Transverse colon (tissue), 4 donors: Measurements from ENCODE around the gene TM4SF4. TPM values are rescaled to one million over a fixed set of nuclear protein-coding genes. Genes with fewer than 3 reads are reported as not detected.

Source experiments
- DNase-seq: peaks from one replicate; pipeline ENCODE4 v3.0.0-alpha.2; 2019
- H3K27ac ChIP-seq, 4 donors: fragments of 200-600 bp; sonication (generic); 2 replicates each; pipeline ENCODE4 v1.5.1; 2016 to 2018; ENCODE audit warnings: inconsistent platforms in 4 of 4
- H3K27me3 ChIP-seq: fragments of 200-600 bp; sonication (generic); 2 replicates; pipeline ENCODE4 v1.5.1; 2017; ENCODE audit warnings: inconsistent platforms
- H3K36me3 ChIP-seq, 4 donors: fragments of 200-600 bp; sonication (generic); 2 replicates each; pipeline ENCODE4 v1.5.1; 2017 to 2019; ENCODE audit warnings: inconsistent platforms in 4 of 4
- H3K4me1 ChIP-seq, 4 donors: fragments of 200-600 bp; sonication (generic); 2 replicates each; pipeline ENCODE4 v1.5.1; 2017 to 2020; ENCODE audit warnings: inconsistent platforms in 4 of 4
- H3K4me3 ChIP-seq, 4 donors: fragments of 200-600 bp; sonication (generic); 1 replicate in 1 of 4; 2 replicates in 3 of 4; pipeline versions ENCODE4 v1.5.1 to v1.6.1; 2017 to 2019; ENCODE audit warnings: inconsistent platforms in 4 of 4
- H3K9me3 ChIP-seq, 2 donors: fragments of 200-600 bp; sonication (generic); 2 replicates each; pipeline ENCODE4 v1.5.1; 2017 to 2019; ENCODE audit warnings: inconsistent platforms in 2 of 2
- EP300 ChIP-seq: sonication (generic); formaldehyde crosslinking; IDR thresholded peaks from one replicate; pipeline ENCODE4 v1.6.1; 2017; ENCODE audit warnings: antibody characterized with exemption, low read depth
- POLR2A ChIP-seq: fragments of 450-650 bp; IDR thresholded peaks from one replicate; pipeline ENCODE4 v1.6.1; 2016; ENCODE audit warnings: antibody characterized with exemption, mild to moderate bottlenecking, moderate library complexity
- POLR2AphosphoS5 ChIP-seq, 3 donors: sonication (generic); formaldehyde crosslinking; IDR thresholded peaks; one replicate each; pipeline ENCODE4 v1.6.1; 2016; ENCODE audit warnings: antibody characterized with exemption in 3 of 3
- WGBS, 2 donors: methylation state at CpG; one replicate each; pipeline ENCODE4 v1.1.5; 2018; ENCODE audit warnings: low coverage in 1 of 2; 5-methylcytosine and 5-hydroxymethylcytosine counted together
- in situ Hi-C, 4 donors: fragments of 200-750 bp; cut with MboI; loops; one replicate each; pipeline versions ENCODE4 v1.15.0 to v1.15.1; 2017; ENCODE audit warnings: low sequenced_read_pairs in 3 of 4, low pct_ligation_motif_present in 1 of 4, low pct_unique_long_range_greater_than_20kb in 1 of 4
- intact Hi-C: fragments of 100-400 bp; cut with DNase I; formaldehyde crosslinking; loops from one replicate; pipeline ENCODE4 v1.15.1; 2023; ENCODE audit warnings: low total_unique reads
- total RNA-seq, 4 donors: library from RNA; depleted of rRNA; stranded (reverse); fragments of >200 nt; gene quantifications; one replicate each; pipeline ENCODE4 v1.1.0, GENCODE V29; 2016
- TF ChIP-seq, protein P1 (sequence below), 5 experiments: fragments of 200-600 bp in 3 of 5; fragments of 450-650 bp in 2 of 5; sonication (generic) in 3 of 5; IDR thresholded peaks; 1 replicate in 2 of 5; 2 replicates in 3 of 5; pipeline ENCODE4 v1.5.1; 2016 to 2017; ENCODE audit warnings: antibody characterized with exemption in 5 of 5, inconsistent platforms in 3 of 5, mild to moderate bottlenecking in 2 of 5, moderate library complexity in 1 of 5

TM4SF4 gene
- total RNA-seq, 4 donors from 2014 or later: 0.95 to 3.1 TPM; not detected in 2

DNA sequence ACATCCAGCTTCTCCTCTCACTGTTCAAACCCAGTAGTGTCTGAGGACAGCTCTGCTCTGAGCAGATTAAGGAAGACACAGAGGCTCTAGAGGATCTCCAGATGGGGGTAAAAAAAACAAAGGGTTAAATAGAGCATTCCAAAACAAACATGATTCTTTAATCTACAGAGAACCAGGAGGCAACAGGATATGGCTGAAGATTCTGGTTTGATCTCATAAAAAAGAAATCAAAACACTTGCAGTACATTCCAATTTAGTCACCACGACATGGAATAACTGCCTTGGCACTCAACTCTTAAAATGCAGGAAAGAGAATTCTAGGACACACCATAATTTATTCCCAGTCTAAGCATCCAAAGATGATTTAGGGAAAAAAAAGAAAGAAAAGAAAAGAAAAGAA lies 32.0 kb downstream of the TM4SF4 start:
- H3K27me3 ChIP-seq: peaks cover 3% of the 10 kb centered on the region
- peaks cover 0 to 4% (median 0%) of the 10 kb centered on the region in 4 donors for H3K4me1 ChIP-seq
- intact Hi-C loops: no loop called here
- H3K27ac ChIP-seq: no peak overlapping the region
- no peaks in the 10 kb centered on the region for H3K9me3 ChIP-seq
- in situ Hi-C loops: loop anchor here in 3 of 4 donors (5.0 to 25.0 kb wide), 2 partner anchors 206 to 216 kb away; no protein-coding TSS in a partner anchor
- no peaks in the 10 kb centered on the region for H3K36me3 ChIP-seq
- 27 to 44% methylated on average over 1 of the region's 1 CpG for WGBS, 2 donors
- H3K4me3 ChIP-seq: no peak overlapping the region
- TF ChIP-seq POLR2A (no peak), EP300 (no peak), POLR2AphosphoS5 (IDR thresholded peaks at IDR 0.05) (no peak)
- TF ChIP-seq, protein P1, sequence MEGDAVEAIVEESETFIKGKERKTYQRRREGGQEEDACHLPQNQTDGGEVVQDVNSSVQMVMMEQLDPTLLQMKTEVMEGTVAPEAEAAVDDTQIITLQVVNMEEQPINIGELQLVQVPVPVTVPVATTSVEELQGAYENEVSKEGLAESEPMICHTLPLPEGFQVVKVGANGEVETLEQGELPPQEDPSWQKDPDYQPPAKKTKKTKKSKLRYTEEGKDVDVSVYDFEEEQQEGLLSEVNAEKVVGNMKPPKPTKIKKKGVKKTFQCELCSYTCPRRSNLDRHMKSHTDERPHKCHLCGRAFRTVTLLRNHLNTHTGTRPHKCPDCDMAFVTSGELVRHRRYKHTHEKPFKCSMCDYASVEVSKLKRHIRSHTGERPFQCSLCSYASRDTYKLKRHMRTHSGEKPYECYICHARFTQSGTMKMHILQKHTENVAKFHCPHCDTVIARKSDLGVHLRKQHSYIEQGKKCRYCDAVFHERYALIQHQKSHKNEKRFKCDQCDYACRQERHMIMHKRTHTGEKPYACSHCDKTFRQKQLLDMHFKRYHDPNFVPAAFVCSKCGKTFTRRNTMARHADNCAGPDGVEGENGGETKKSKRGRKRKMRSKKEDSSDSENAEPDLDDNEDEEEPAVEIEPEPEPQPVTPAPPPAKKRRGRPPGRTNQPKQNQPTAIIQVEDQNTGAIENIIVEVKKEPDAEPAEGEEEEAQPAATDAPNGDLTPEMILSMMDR (IDR thresholded peaks at IDR 0.05): no peak
- DNase-seq: no peak

- TF ChIP-seq EP300: no peak
- TF ChIP-seq POLR2A: no peak
- no peak for TF ChIP-seq POLR2AphosphoS5 (IDR thresholded peaks at IDR 0.05)
- TF ChIP-seq, protein P1 (IDR thresholded peaks at IDR 0.05): no peak
- 64% methylated on average over 2 of the region's 2 CpGs; no CpG with 5 or more reads in 1 of the 2 donors for WGBS, 2 donors
- no peaks in the 10 kb centered on the region for H3K9me3 ChIP-seq
- H3K36me3 ChIP-seq: no peaks in the 10 kb centered on the region
- intact Hi-C loops: no loop called here
- peaks cover 0 to 4% (median 0%) of the 10 kb centered on the region in 4 donors for H3K4me1 ChIP-seq
- no peak overlapping the region for H3K4me3 ChIP-seq
- peaks cover 3% of the 10 kb centered on the region for H3K27me3 ChIP-seq
- DNase-seq: no peak
- no peak overlapping the region for H3K27ac ChIP-seq
- in situ Hi-C loops: loop anchor here in 3 of 4 donors (5.0 to 25.0 kb wide), 2 partner anchors 205 to 215 kb away; no protein-coding TSS in a partner anchor
These were observed 32.5 kb downstream of the TM4SF4 start for GRCh38 chr3:149506965-149507364.

DNA sequence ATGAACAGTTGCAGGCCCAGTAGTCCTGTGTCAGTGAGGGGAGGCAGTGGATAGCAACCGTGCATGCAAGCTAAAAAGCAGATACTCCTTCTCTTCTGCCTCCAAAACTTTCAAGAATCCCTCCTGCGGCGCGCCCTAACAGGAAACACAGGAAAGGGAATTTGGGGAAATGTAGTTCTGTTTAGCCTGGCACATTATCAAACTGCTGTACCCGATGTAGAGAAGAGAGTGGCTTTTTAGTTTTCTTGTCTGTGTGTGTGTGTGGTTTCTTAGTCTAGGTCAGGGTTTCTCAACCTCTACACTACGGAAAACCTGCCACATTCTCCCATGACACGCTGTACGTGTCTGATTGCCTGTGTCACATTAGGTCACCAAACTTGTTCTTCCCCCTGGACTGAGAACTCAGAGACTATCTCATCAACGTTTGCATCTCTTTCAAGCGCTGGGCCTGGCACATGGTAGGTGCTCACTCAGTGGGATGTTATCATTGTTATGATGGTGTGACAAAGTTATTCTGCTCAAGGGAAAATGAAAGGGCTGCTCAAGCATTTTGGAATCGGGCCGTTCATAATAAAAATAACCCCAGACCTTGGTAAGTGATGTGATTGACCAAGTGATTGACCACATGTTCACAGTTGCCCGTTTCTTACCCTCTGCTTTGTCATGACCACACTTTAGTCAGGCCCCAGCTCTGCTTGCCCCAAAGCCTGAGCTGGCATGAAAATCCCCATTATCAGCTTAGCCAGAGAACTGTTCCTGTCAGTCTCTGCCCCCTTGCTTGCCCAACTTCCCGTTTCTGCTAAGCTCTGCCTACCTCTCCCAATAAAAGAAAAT lies 33.2 kb downstream of the TM4SF4 start:
- Histone ChIP-seq H3K36me3 (no peaks in the 10 kb centered on the region), H3K4me3 (no peak overlapping the region), H3K27me3 (peaks cover 3% of the 10 kb centered on the region), H3K27ac (no peak overlapping the region), H3K9me3 (no peaks in the 10 kb centered on the region), H3K4me1 (peaks cover 0 to 4% (median 0%) of the 10 kb centered on the region in 4 donors)
- in situ Hi-C loops: loop anchor here in 3 of 4 donors (5.0 to 25.0 kb wide), 2 partner anchors 205 to 215 kb away; no protein-coding TSS in a partner anchor
- TF ChIP-seq EP300: no peak
- TF ChIP-seq POLR2AphosphoS5 (IDR thresholded peaks at IDR 0.05): no peak
- no peak for TF ChIP-seq POLR2A
- TF ChIP-seq, protein P1 (IDR thresholded peaks at IDR 0.05): no peak
- 59 to 65% methylated on average over 7 to 14 of the region's 14 CpGs for WGBS, 2 donors
- intact Hi-C loops: no loop called here
- DNase-seq: no peak

DNA sequence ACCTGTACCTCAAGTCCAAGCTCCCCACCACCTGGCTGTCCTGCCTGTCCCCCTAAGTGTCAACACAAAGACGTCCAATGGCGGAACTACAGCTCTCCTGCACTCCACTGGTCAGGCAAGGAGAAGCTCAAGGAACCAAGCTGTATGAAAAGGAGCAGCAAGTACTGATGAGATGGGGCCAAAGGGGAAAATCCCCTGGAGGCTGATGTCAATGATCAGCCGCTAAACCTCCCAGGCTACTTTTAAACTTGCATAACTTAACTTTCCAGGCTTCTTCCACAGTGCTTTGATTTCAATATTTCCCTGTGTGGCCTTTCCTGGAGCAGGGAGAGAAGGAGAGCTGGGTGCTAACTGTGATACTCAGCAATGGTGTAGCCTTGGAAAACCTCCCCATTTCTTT lies 35.0 kb downstream of the TM4SF4 start:
- H3K27ac ChIP-seq: no peak overlapping the region
- no peak for TF ChIP-seq POLR2AphosphoS5 (IDR thresholded peaks at IDR 0.05)
- TF ChIP-seq, protein P1 (IDR thresholded peaks at IDR 0.05): no peak
- H3K27me3 ChIP-seq: peaks cover 3% of the 10 kb centered on the region
- whole genome bisulfite sequencing, 2 donors: 97% methylated on average over 3 of the region's 3 CpGs; no CpG with 5 or more reads in 1 of the 2 donors
- in situ Hi-C loops: loop anchor here in 3 of 4 donors (5.0 to 25.0 kb wide), 2 partner anchors 203 to 213 kb away; no protein-coding TSS in a partner anchor
- no peaks in the 10 kb centered on the region for H3K36me3 ChIP-seq
- intact Hi-C loops: no loop called here
- H3K4me1 ChIP-seq: peaks cover 0 to 4% (median 0%) of the 10 kb centered on the region in 4 donors
- H3K4me3 ChIP-seq: no peak overlapping the region
- DNase-seq: no peak
- no peaks in the 10 kb centered on the region for H3K9me3 ChIP-seq
